Esophagus muscularis mucosa (tissue), 4 donors: ENCODE results near the gene MOB3B. TPM values are rescaled to one million over a fixed set of nuclear protein-coding genes. Genes with fewer than 3 reads are reported as not detected.

Experiments used
- DNase-seq: peaks from one replicate; pipeline ENCODE4 v3.0.0-alpha.2; 2017; ENCODE audit errors: extremely low spot score
- H3K27ac ChIP-seq, 4 donors: fragments of 200-600 bp; sonication (generic); replicated peaks in 1 of 4; 1 replicate in 3 of 4; 2 replicates in 1 of 4; pipeline ENCODE4 v1.5.1; 2016 to 2019; ENCODE audit warnings: mild to moderate bottlenecking in 1 of 4
- H3K27me3 ChIP-seq, 4 donors: fragments of 200-600 bp; sonication (generic); one replicate each; pipeline versions ENCODE4 v1.5.1 to v1.6.0; 2016 to 2019
- H3K36me3 ChIP-seq, 4 donors: fragments of 200-600 bp; sonication (generic); one replicate each; pipeline ENCODE4 v1.5.1; 2016 to 2019
- H3K4me1 ChIP-seq, 4 donors: fragments of 200-600 bp; sonication (generic); one replicate each; pipeline ENCODE4 v1.5.1; 2016 to 2019
- H3K4me3 ChIP-seq, 4 donors: fragments of 200-600 bp; sonication (generic); 1 replicate in 2 of 4; 2 replicates in 2 of 4; pipeline ENCODE4 v1.5.1; 2016 to 2019; ENCODE audit warnings: mild to moderate bottlenecking in 4 of 4, moderate library complexity in 1 of 4
- H3K9me3 ChIP-seq, 4 donors: fragments of 200-600 bp; sonication (generic); 1 replicate in 3 of 4; 2 replicates in 1 of 4; pipeline ENCODE4 v1.5.1; 2016 to 2019
- EP300 ChIP-seq: sonication (generic); formaldehyde crosslinking; IDR thresholded peaks from one replicate; pipeline ENCODE4 v1.6.1; 2017; ENCODE audit warnings: antibody characterized with exemption
- POLR2A ChIP-seq: fragments of 450-650 bp; IDR thresholded peaks from one replicate; pipeline ENCODE4 v1.6.1; 2017; ENCODE audit warnings: antibody characterized with exemption, moderate library complexity, mild to moderate bottlenecking, low read depth
- POLR2AphosphoS5 ChIP-seq, 2 donors: sonication (generic); formaldehyde crosslinking; IDR thresholded peaks; one replicate each; pipeline ENCODE4 v1.6.1; 2017; ENCODE audit warnings: antibody characterized with exemption in 2 of 2
- WGBS: methylation state at CpG from one replicate; pipeline ENCODE4 v1.1.5; 2018; 5-methylcytosine and 5-hydroxymethylcytosine counted together
- intact Hi-C: fragments of 100-400 bp; cut with DNase I; formaldehyde crosslinking; loops from one replicate; pipeline ENCODE4 v1.15.1; 2023
- total RNA-seq, 4 donors: library from RNA; depleted of rRNA; stranded (reverse); fragments of >200 nt; gene quantifications; one replicate each; pipeline versions ENCODE4 v1.1.0 to v1.2.1, GENCODE V29; 2016
- TF ChIP-seq, protein P1 (sequence below), 3 experiments: fragments of 200-600 bp in 2 of 3; fragments of 450-650 bp in 1 of 3; sonication (generic) in 2 of 3; IDR thresholded peaks; one replicate each; pipeline ENCODE4 v1.5.1; 2017 to 2019; ENCODE audit warnings: antibody characterized with exemption in 3 of 3, mild to moderate bottlenecking in 2 of 3, moderate library complexity in 1 of 3

The MOB3B gene
- total RNA-seq, 4 donors from 2014 or later: 7.6 to 11.6 (median 9.5) TPM

DNA sequence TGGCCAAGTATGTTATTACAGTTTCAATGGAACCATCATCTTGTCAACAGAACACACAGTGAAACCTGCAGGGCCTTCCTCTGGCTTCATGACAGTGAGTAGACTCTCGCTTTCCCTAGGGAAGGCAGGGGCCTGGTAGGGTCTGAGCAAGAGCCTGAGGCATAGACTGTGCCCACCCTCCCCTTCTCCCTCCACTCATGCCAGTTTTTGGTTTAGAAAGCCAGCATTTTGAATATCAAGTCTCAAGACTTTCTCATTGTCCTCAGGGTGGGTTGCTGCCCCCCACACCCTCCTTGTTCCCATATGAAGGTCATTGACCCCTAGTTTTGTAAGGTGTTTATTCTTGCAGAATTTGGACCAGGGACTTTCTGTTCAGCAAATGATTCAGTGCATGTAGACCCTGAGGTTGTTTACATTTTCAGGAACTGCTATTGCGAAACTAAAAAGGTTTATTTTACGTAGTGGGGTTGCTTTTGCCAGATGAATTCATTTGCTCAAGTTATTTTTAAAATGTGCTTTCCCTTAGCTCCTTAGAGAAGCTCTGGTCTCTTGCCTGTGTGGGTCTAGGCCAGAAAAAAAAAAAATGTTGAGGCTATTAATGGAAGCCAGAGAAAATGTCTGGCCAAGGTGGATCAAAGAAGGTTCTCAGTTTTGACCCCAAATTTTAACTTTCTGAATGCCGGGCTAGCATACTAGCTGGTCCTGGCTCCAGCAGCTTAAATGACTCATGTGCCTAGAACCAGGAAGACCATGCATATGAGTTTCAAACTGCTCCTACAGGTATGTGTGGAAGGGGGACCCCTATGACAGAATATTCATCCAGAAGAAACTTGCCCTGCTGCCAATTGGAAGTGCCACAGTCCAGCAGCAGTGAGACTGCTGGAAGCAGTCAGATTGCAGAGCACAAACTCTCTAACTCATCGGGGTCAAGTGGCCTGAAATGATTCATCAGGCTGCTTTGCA, 10.1 kb upstream of the MOB3B start:
- H3K27ac ChIP-seq: peak overlapping the region; percentile 84 to 90 (median 87)
- intact Hi-C loops: no loop called here
- H3K9me3 ChIP-seq: no peaks in the 10 kb centered on the region
- H3K27me3 ChIP-seq: no peaks in the 10 kb centered on the region
- H3K36me3 ChIP-seq: peaks cover 0 to 17% (median 0%) of the 10 kb centered on the region in 4 donors
- H3K4me3 ChIP-seq: no peak overlapping the region
- DNase-seq: no peak
- TF ChIP-seq, protein P1, sequence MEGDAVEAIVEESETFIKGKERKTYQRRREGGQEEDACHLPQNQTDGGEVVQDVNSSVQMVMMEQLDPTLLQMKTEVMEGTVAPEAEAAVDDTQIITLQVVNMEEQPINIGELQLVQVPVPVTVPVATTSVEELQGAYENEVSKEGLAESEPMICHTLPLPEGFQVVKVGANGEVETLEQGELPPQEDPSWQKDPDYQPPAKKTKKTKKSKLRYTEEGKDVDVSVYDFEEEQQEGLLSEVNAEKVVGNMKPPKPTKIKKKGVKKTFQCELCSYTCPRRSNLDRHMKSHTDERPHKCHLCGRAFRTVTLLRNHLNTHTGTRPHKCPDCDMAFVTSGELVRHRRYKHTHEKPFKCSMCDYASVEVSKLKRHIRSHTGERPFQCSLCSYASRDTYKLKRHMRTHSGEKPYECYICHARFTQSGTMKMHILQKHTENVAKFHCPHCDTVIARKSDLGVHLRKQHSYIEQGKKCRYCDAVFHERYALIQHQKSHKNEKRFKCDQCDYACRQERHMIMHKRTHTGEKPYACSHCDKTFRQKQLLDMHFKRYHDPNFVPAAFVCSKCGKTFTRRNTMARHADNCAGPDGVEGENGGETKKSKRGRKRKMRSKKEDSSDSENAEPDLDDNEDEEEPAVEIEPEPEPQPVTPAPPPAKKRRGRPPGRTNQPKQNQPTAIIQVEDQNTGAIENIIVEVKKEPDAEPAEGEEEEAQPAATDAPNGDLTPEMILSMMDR (IDR thresholded peaks at IDR 0.05): no peak
- TF ChIP-seq POLR2AphosphoS5 (IDR thresholded peaks at IDR 0.05) (peak; percentile 64 to 89), POLR2A (no peak), EP300 (peak; percentile 96)
- WGBS: 30% methylated on average over 5 of the region's 5 CpGs
- peaks cover 20 to 69% (median 59%) of the 10 kb centered on the region in 4 donors for H3K4me1 ChIP-seq

DNA sequence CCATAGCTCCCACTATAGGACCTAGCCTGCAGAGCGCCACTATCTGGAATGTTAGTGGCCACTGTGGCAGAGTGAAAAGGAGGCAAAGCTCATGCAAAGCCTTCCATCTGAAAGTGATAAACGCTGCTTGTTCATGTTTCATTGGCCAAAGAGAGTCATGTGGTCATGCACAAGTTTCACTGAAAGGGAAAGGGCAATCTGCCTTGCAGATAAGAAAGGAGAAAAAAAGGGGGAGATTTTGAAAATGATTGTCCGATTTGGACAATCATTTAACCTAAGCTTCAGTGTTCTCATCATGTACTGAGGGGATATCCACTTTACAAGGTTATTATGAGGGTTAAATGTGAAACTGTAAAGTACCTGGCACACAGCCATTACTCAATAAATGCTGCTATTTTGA, 9.0 kb upstream of the MOB3B start:
- no peaks in the 10 kb centered on the region for H3K9me3 ChIP-seq
- peaks cover 20 to 80% (median 70%) of the 10 kb centered on the region in 4 donors for H3K4me1 ChIP-seq
- peak overlapping the region; percentile 84 to 90 (median 87) for H3K27ac ChIP-seq
- H3K36me3 ChIP-seq: peaks cover 0 to 6% (median 0%) of the 10 kb centered on the region in 4 donors
- intact Hi-C loops: no loop called here
- 91% methylated on average over 3 of the region's 3 CpGs for WGBS
- TF ChIP-seq POLR2AphosphoS5 (IDR thresholded peaks at IDR 0.05): no peak
- TF ChIP-seq EP300: no peak
- TF ChIP-seq, protein P1 (IDR thresholded peaks at IDR 0.05): no peak
- no peak for TF ChIP-seq POLR2A
- DNase-seq: peak; percentile 39
- H3K4me3 ChIP-seq: no peak overlapping the region
- H3K27me3 ChIP-seq: no peaks in the 10 kb centered on the region

DNA sequence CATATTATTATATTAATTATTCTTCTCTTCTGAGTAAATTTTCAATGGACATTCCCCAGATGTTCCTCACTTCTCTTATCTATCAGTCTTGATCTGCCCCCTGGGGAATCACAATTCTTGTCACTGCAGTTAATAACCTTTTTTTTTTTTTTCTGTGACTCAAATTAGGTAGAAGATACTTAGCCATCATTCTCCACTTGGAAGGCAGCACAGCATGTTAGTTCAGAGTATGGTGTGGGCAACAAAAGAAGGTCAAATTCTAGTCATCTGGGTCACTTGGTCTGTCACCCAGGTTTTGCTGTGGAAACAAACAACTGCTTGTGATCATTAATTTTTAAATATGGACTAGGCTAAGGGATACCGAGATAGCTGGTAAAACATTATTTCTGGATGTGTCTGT, 8.1 kb upstream of the MOB3B start:
- no peaks in the 10 kb centered on the region for H3K9me3 ChIP-seq
- peaks cover 22 to 80% (median 75%) of the 10 kb centered on the region in 4 donors for H3K4me1 ChIP-seq
- peak overlapping the region in 1 of 4 donors; percentile 89 for H3K27ac ChIP-seq
- peaks cover 0 to 5% (median 0%) of the 10 kb centered on the region in 4 donors for H3K36me3 ChIP-seq
- TF ChIP-seq POLR2AphosphoS5 (IDR thresholded peaks at IDR 0.05): no peak
- TF ChIP-seq POLR2A: no peak
- TF ChIP-seq, protein P1 (IDR thresholded peaks at IDR 0.05): no peak
- no peak for TF ChIP-seq EP300
- no peaks in the 10 kb centered on the region for H3K27me3 ChIP-seq
- 100% methylated on average over 1 of the region's 1 CpG for WGBS
- no peak overlapping the region for H3K4me3 ChIP-seq
- no peak for DNase-seq
- intact Hi-C loops: no loop called here

DNA sequence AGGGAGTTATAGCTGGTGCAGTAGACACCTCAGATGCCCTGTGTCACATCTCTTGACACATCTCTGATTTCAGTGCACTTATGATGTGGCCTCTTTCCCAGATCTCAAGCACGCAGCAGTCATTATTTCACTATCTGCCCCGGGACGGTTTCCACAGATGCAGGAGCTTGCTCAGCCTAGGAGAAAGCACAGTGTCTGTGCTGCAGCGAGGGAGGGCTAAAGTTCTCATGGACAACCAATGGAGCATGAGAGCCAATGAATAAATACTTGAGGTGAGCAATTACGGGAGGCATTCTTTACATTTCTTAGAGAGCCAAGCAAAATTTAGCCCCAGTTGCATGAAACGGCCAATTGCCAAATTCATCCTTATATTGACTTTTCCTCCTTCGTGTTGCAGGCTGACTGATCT, 7.4 kb upstream of the MOB3B start:
- no peak overlapping the region for H3K4me3 ChIP-seq
- intact Hi-C loops: no loop called here
- H3K36me3 ChIP-seq: peaks cover 0 to 5% (median 0%) of the 10 kb centered on the region in 4 donors
- H3K4me1 ChIP-seq: peaks cover 22 to 75% (median 70%) of the 10 kb centered on the region in 4 donors
- no peak for DNase-seq
- no peaks in the 10 kb centered on the region for H3K9me3 ChIP-seq
- TF ChIP-seq POLR2AphosphoS5 (IDR thresholded peaks at IDR 0.05) (no peak), EP300 (no peak), POLR2A (no peak)
- TF ChIP-seq, protein P1 (IDR thresholded peaks at IDR 0.05): no peak
- H3K27ac ChIP-seq: peak overlapping the region in 1 of 4 donors; percentile 10
- 74% methylated on average over 7 of the region's 7 CpGs for WGBS
- no peaks in the 10 kb centered on the region for H3K27me3 ChIP-seq
